HCT116 (cell line): ENCODE results near the gene IRS1. TPM values are rescaled to one million over a fixed set of nuclear protein-coding genes. Genes with fewer than 3 reads are reported as not detected.
A peak's percentile ranks its signal among the peaks of the same experiment; 100 is the strongest.

ENCODE experiments used
- ATAC-seq: fragments of 200-7000 bp; cut with Tn5 transposase; 2 replicates; pipeline ENCODE4 v1.9.1; 2020; ENCODE audit warnings: mild to moderate bottlenecking, moderate library complexity
- BruUV-seq: library from RNA; stranded (reverse); fragments of 400-500 nt; replicated peaks from 2 replicates; lab custom pipeline; 2021; lab: Mats Ljungman, UMichigan
- CTCF ChIA-PET: fragments of 300-600 bp; sonication (Branson Sonifier 250); formaldehyde crosslinking; loops from one replicate; lab custom pipeline; 2021; ENCODE audit warnings: antibody characterized with exemption; lab: Charles Lee
- POLR2A ChIA-PET: fragments of 300-600, 350-600 bp; sonication (Branson Sonifier 250); formaldehyde crosslinking; loops from one replicate; lab custom pipeline; 2021; ENCODE audit warnings: antibody characterized with exemption; lab: Charles Lee
- RAD21 ChIA-PET, 2 experiments: fragments of 300-600 bp; sonication (Branson Sonifier 250); formaldehyde crosslinking; loops; one replicate each; lab custom pipeline; 2023; ENCODE audit warnings: low total read pairs in 2 of 2; ENCODE audit not compliant: uncharacterized antibody in 2 of 2, unreplicated experiment in 2 of 2, low non-redundant PET in 1 of 2; lab: Charles Lee
- DNase-seq: peaks from one replicate; pipeline ENCODE4 v3.0.0-alpha.2; 2010; ENCODE audit warnings: low read depth, low spot score
- H2AFZ ChIP-seq: fragments of 200-600 bp; shearing (Covaris generic), sonication (generic); 2 replicates; pipeline ENCODE4 v1.6.1; 2017; ENCODE audit warnings: low read depth, mixed run types, mixed read lengths, antibody characterized with exemption, low read length; ENCODE audit not compliant: poor library complexity, severe bottlenecking
- H3K27ac ChIP-seq: 2 replicates; pipeline ENCODE4 v1.5.1; 2012; ENCODE audit warnings: low read depth, low read length
- H3K27me3 ChIP-seq: fragments of 200-600 bp; sonication (generic); 2 replicates; pipeline ENCODE4 v1.6.1; 2016; ENCODE audit warnings: mixed run types, low read length, mixed read lengths; ENCODE audit not compliant: insufficient read depth
- H3K36me3 ChIP-seq, 2 experiments: fragments of 200-500 bp in 1 of 2; fragments of 200-600 bp in 1 of 2; sonication (Bioruptor generic) in 1 of 2; sonication (generic) in 1 of 2; 2 replicates each; pipeline versions ENCODE4 v1.5.1 to v1.6.1; 2014 to 2016; ENCODE audit warnings: low read length in 2 of 2, inconsistent platforms in 1 of 2, mixed read lengths in 1 of 2, mixed run types in 1 of 2; ENCODE audit not compliant: insufficient read depth in 2 of 2, control insufficient read depth in 1 of 2
- H3K4me1 ChIP-seq, 2 experiments: fragments of 200-600 bp in 1 of 2; sonication (generic) in 1 of 2; 2 replicates each; pipeline versions ENCODE4 v1.5.1 to v1.6.1; 2012 to 2017; ENCODE audit warnings: low read length in 2 of 2, inconsistent platforms in 1 of 2, mild to moderate bottlenecking in 1 of 2, mixed read lengths in 1 of 2, mixed run types in 1 of 2, moderate library complexity in 1 of 2; ENCODE audit not compliant: insufficient read depth in 2 of 2, control insufficient read depth in 1 of 2
- H3K4me2 ChIP-seq: fragments of 200-600 bp; sonication (generic); 2 replicates; pipeline ENCODE4 v1.6.1; 2017; ENCODE audit warnings: mixed run types, low read length, mixed read lengths
- H3K4me3 ChIP-seq, 2 experiments: fragments of 200-600 bp in 1 of 2; sonication (generic) in 1 of 2; replicated peaks in 1 of 2; 2 replicates each; pipeline ENCODE4 v1.5.1; 2011 to 2016; ENCODE audit warnings: low read length in 2 of 2, control low read depth in 1 of 2, low read depth in 1 of 2, mild to moderate bottlenecking in 1 of 2, mixed read lengths in 1 of 2, mixed run types in 1 of 2
- H3K79me2 ChIP-seq: fragments of 200-600 bp; sonication (generic); 2 replicates; pipeline ENCODE4 v1.6.1; 2017; ENCODE audit warnings: mild to moderate bottlenecking, mixed run types, low read length, moderate library complexity, mixed read lengths; ENCODE audit not compliant: insufficient read depth
- H3K9ac ChIP-seq: fragments of 200-600 bp; sonication (generic); 2 replicates; pipeline ENCODE4 v1.6.1; 2016; ENCODE audit warnings: low read length, mixed read lengths
- H3K9me2 ChIP-seq: fragments of 200-600 bp; sonication (generic), shearing (Covaris generic); 2 replicates; pipeline ENCODE4 v1.6.1; 2017; ENCODE audit warnings: mixed run types, mild to moderate bottlenecking, moderate library complexity; ENCODE audit not compliant: insufficient read depth
- H3K9me3 ChIP-seq, 2 experiments: fragments of 200-500 bp in 1 of 2; fragments of 200-600 bp in 1 of 2; sonication (Bioruptor generic) in 1 of 2; sonication (generic) in 1 of 2; 2 replicates each; pipeline ENCODE4 v1.6.1; 2014 to 2017; ENCODE audit warnings: low read length in 2 of 2, mixed read lengths in 2 of 2, inconsistent platforms in 1 of 2, low read depth in 1 of 2, mild to moderate bottlenecking in 1 of 2, mixed run types in 1 of 2, moderate library complexity in 1 of 2; ENCODE audit not compliant: control insufficient read depth in 1 of 2, insufficient read depth in 1 of 2
- H4K20me1 ChIP-seq: fragments of 200-600 bp; sonication (generic), shearing (Covaris generic); 2 replicates; pipeline ENCODE4 v1.6.1; 2017; ENCODE audit warnings: mixed run types, mild to moderate bottlenecking, moderate library complexity; ENCODE audit not compliant: insufficient read depth
- CBX3 ChIP-seq: IDR thresholded peaks from 2 replicates; pipeline ENCODE4 v1.6.1; 2012; ENCODE audit warnings: low read depth
- ELF1 ChIP-seq: IDR thresholded peaks from 2 replicates; pipeline ENCODE4 v1.6.1; 2012; ENCODE audit warnings: low read depth, borderline replicate concordance
- EZH2 ChIP-seq: fragments of 200-600 bp; sonication (generic); IDR thresholded peaks from 2 replicates; pipeline ENCODE4 v1.6.1; 2017; ENCODE audit warnings: antibody characterized with exemption, mixed run types
- POLR2A ChIP-seq: IDR thresholded peaks from 2 replicates; pipeline ENCODE4 v1.7.0; 2011; ENCODE audit warnings: borderline replicate concordance; ENCODE audit not compliant: insufficient read depth, insufficient read length; ENCODE audit errors: extremely low read depth
- SP1 ChIP-seq: IDR thresholded peaks from 2 replicates; pipeline ENCODE4 v1.6.1; 2012; ENCODE audit warnings: low read depth
- ZNF274 ChIP-seq: fragments of 200-500 bp; sonication (Bioruptor generic); IDR thresholded peaks from 2 replicates; pipeline ENCODE4 v1.6.1; 2014; ENCODE audit warnings: mild to moderate bottlenecking, low read depth, low read length, inconsistent platforms
- intact Hi-C: fragments of 100-400 bp; cut with micrococcal nuclease; formaldehyde crosslinking; loops from 2 replicates; pipeline ENCODE4 v1.10.0; 2022
- total RNA-seq: library from RNA; stranded (reverse); gene quantifications from one replicate; pipeline ENCODE4 v1.2.1, GENCODE V29; 2021; ENCODE audit not compliant: unreplicated experiment
- TF ChIP-seq, protein P1 (sequence below), 3 experiments: fragments of 200-600 bp in 1 of 3; sonication (generic) in 1 of 3; IDR thresholded peaks in 2 of 3; conservative IDR thresholded peaks in 1 of 3; 2 replicates each; pipeline ENCODE4 v1.5.1; 2012 to 2017; ENCODE audit warnings: low read depth in 2 of 3, low read length in 2 of 3, antibody characterized with exemption in 1 of 3, borderline replicate concordance in 1 of 3, control low read depth in 1 of 3, mild to moderate bottlenecking in 1 of 3, mixed read lengths in 1 of 3, mixed run types in 1 of 3, moderate library complexity in 1 of 3; ENCODE audit not compliant: insufficient read depth in 1 of 3
- TF ChIP-seq, protein P2 (sequence below): IDR thresholded peaks from 2 replicates; pipeline ENCODE4 v1.6.1; 2011; ENCODE audit warnings: mild to moderate bottlenecking, low read length, moderate library complexity; ENCODE audit not compliant: insufficient replicate concordance; ENCODE audit errors: extremely low read depth

IRS1 gene
- total RNA-seq, 1 experiment from 2014 or later = 88.8 TPM

DNA sequence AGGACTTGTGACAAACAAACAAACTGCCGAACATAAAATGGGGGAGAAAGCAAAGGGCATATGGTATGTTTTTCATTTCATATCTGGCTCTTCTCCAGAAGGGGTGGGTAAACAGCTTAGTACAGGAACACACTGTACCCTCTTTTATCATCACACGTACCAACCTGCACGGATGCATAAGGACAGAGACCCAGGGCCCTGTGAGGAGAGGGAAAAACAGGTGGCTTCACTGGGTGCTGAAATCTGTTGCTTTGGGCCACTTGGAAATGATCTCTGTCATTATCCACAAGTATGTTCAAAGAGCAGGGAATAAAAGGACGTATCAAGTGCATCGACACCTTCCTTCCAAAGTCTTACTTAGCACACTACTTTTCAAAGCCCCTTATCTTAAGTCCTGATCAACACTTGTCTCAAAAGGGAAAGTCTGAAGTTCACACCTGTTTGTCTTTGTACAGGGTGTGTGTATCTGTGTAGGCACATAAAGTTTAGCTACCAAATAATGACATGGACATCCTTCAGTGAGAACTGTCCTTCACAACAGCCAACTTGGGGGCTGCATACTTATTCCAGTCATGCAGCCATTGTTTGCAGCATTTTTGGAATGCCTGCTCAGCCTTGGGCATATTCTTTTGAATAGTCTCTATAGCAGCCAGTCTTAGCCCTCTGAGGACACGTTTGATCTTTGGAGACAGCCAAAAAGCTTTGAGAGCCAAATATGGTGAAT, 60.6 kb downstream of the IRS1 start:
- peaks cover 72% of the 10 kb centered on the region for H3K79me2 ChIP-seq
- H3K9me3 ChIP-seq = no peaks in the 10 kb centered on the region
- H3K4me1 ChIP-seq = peaks cover 54 to 57% of the 10 kb centered on the region in 2 experiments
- peaks cover 0 to 29% of the 10 kb centered on the region in 2 experiments; a peak in 2 of 4 replicates for H3K36me3 ChIP-seq
- H3K27ac ChIP-seq = peak overlapping the region; percentile 32
- intact Hi-C loops = no loop called here
- ChIA-PET POLR2A (no interaction called here), RAD21 (no interaction called here), CTCF (no interaction called here)
- ATAC-seq (no peak), DNase-seq (no peak)
- BruUV-seq = no TSS peak
- H3K9ac ChIP-seq = no peak overlapping the region
- no peak overlapping the region for H3K4me3 ChIP-seq
- no peak overlapping the region for H3K4me2 ChIP-seq
- H3K27me3 ChIP-seq = no peaks in the 10 kb centered on the region
- TF ChIP-seq EZH2 (no peak), SP1 (no peak), ELF1 (no peak), ZNF274 (no peak), POLR2A (no peak), CBX3 (no peak)
- TF ChIP-seq, protein P1, sequence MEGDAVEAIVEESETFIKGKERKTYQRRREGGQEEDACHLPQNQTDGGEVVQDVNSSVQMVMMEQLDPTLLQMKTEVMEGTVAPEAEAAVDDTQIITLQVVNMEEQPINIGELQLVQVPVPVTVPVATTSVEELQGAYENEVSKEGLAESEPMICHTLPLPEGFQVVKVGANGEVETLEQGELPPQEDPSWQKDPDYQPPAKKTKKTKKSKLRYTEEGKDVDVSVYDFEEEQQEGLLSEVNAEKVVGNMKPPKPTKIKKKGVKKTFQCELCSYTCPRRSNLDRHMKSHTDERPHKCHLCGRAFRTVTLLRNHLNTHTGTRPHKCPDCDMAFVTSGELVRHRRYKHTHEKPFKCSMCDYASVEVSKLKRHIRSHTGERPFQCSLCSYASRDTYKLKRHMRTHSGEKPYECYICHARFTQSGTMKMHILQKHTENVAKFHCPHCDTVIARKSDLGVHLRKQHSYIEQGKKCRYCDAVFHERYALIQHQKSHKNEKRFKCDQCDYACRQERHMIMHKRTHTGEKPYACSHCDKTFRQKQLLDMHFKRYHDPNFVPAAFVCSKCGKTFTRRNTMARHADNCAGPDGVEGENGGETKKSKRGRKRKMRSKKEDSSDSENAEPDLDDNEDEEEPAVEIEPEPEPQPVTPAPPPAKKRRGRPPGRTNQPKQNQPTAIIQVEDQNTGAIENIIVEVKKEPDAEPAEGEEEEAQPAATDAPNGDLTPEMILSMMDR (IDR thresholded peaks at IDR 0.05 in 2 of 3, conservative IDR thresholded peaks at IDR 0.05 in 1 of 3; ENCODE audit: borderline replicate concordance in 1 of 3, insufficient read depth in 1 of 3, low read depth in 2 of 3, low read length in 2 of 3) = no peak
- TF ChIP-seq, protein P2, sequence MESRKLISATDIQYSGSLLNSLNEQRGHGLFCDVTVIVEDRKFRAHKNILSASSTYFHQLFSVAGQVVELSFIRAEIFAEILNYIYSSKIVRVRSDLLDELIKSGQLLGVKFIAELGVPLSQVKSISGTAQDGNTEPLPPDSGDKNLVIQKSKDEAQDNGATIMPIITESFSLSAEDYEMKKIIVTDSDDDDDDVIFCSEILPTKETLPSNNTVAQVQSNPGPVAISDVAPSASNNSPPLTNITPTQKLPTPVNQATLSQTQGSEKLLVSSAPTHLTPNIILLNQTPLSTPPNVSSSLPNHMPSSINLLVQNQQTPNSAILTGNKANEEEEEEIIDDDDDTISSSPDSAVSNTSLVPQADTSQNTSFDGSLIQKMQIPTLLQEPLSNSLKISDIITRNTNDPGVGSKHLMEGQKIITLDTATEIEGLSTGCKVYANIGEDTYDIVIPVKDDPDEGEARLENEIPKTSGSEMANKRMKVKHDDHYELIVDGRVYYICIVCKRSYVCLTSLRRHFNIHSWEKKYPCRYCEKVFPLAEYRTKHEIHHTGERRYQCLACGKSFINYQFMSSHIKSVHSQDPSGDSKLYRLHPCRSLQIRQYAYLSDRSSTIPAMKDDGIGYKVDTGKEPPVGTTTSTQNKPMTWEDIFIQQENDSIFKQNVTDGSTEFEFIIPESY = no peak
- H3K9me2 ChIP-seq = no peaks in the 10 kb centered on the region
- no peak overlapping the region for H2AFZ ChIP-seq
- H4K20me1 ChIP-seq = no peaks in the 10 kb centered on the region
